Midbrain (tissue), 1 donor: Measurements from ENCODE around the gene GBP1.
"Not testable (repeated sequence)": the region's sequence is repeated elsewhere in the genome, so short reads cannot be mapped to it uniquely, and the experiment has no call there.

ENCODE experiments used
- DNase-seq: peaks from one replicate; lab custom pipeline; 2025; lab: John Stamatoyannopoulos, UW

Gene GBP1, protein sequence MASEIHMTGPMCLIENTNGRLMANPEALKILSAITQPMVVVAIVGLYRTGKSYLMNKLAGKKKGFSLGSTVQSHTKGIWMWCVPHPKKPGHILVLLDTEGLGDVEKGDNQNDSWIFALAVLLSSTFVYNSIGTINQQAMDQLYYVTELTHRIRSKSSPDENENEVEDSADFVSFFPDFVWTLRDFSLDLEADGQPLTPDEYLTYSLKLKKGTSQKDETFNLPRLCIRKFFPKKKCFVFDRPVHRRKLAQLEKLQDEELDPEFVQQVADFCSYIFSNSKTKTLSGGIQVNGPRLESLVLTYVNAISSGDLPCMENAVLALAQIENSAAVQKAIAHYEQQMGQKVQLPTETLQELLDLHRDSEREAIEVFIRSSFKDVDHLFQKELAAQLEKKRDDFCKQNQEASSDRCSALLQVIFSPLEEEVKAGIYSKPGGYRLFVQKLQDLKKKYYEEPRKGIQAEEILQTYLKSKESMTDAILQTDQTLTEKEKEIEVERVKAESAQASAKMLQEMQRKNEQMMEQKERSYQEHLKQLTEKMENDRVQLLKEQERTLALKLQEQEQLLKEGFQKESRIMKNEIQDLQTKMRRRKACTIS

GRCh38 chr1:89065079-89065868 lies at the start of gene GBP1:
TSS of gene GBP1 (minus strand) at chr1:89065208. CDS start at chr1:89063234, 1,974 bp downstream.
- DNase-seq: peak; percentile 4

DNA sequence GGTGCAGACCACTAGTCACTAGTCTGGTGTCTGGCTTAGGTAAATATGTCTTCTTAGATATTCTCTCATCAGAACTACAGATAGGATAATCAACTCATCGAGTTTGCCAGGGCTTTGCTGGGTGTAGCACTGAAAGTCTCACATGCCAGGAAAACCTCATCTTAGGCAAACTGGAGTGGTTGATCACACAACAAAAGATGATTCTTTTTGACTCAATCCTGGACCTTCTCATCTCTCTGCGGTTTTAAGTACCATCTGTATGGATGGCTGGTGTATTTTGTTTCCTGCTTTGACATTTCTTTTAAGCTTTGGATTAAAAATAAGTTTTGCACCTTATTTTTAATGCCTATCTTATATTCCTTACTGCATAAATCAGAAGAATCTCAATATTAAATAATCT lies 49.7 kb upstream of the GBP1 start:
- DNase-seq: no peak

DNA sequence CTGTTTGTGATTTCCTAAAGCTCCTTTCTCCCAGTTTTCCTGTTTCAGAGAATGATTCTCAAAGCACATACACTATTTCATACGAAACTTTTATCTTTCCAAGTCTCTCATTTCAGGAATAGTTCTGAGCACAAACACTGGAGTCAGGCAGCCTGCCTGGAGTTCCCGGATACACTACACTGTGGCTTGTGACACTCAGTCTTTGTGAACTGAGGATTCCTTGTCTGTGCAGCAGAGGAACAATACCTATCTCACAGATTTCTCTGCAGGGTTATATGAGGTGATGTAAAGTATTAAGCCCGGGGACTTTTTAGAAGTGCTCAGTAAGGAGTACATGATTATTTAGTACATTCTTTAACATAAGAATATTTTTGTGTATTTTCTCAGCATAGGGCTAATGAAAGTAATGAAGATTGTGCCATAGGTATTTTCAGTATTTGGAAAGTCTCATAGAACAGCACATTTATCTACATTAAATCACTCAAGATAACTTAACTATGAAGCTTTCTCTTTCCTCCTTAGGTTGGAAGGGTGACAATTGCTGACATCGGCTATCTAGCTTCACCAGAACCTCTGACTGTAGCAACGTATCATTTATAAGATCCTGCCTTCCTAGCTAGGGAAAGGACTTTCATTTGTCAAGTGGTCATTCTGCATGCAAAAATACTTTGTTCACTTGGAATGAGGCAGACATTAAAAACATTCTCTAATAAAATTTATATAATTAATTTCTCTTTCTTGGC lies 48.0 kb upstream of the GBP1 start:
- DNase-seq: no peak

DNA sequence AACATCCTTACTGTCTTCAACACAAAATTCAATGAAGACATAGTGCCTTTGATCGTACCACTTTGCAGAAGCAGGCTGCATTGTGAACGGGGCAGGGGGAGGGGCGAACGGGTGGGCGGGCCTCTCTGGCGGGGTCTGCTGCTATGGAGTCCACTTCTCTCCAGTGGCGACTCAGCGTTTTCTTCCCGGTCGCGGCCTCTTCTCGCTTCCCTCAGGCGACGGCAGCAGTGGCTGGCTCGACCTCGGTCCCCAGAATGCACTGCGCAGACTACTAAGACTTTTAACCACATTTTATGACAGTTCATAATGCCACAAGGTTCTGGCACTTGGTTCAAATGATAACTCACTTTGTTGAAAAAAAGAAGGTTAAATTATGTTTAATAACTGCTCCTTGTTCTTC lies 39.7 kb upstream of the GBP1 start:
- no peak for DNase-seq

- no peak for DNase-seq
These were observed 39.1 kb upstream of the GBP1 start for GRCh38 chr1:89104147-89104546.

DNA sequence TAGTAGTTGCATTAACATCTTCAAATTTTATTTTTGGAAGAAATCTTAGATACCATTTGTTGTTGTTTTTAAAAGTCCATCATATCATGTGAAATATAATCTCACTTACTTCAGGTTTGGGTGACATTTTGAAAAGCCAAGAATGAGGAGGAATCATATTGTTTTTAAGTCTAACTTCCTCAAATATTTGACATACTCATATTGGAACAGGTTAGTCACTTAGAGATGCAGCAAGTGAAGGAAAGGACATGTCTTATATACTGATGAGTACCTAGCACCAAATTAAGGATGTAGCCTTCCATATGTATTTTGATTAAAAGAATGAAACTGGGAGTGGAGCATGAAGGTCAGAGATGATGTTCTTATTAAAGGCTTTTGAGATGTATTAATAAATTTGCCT lies 37.0 kb upstream of the GBP1 start:
- no peak for DNase-seq

DNA sequence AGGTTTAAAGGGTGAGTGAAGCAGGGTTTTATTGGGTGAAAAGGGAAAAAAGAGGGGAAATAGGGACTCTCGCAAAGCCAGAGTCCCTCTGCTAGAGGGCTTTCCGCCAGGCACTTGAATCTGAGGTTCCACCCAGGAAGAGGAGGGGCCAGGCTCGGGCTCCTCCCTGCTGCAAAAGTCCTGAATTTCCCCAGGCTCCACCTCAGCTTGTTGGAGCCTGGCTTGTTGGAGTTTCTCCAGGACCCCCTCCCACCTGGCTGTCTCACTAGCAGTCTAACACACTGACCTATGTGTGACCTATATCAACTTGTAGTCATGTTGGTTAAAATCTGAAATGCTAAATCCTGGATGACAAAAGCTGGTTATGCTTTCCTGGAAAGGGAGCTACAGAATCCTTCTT lies 35.4 kb upstream of the GBP1 start:
- DNase-seq: no peak

DNA sequence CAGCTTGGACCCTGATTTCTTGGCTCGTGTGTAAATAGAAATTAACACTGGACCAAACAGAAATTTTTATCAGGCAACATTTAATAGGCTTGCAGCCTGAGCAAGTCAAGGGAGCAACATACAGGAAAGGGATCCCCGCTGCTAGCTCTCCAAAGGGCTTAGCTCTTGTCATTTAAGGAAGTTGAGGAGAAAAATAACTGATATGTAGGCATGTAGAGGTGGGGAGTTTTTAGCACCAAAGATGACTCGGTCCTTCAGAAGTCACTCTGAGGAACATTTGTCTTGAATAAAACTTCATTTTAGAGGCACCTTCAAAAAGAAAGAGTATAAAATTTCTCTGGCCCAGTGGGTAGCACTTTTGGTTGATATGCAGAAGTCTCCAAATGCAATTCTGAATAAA lies 33.8 kb upstream of the GBP1 start:
- DNase-seq: no peak

GRCh38 chr1:89095737-89096136 lies 30.7 kb upstream of the GBP1 start:
- DNase-seq: no peak

- no peak for DNase-seq
These were observed 25.0 kb upstream of the GBP1 start for GRCh38 chr1:89089962-89090361.

- DNase-seq: no peak
These were observed 23.6 kb upstream of the GBP1 start for GRCh38 chr1:89088572-89088971.

GRCh38 chr1:89087241-89087640 lies 22.2 kb upstream of the GBP1 start:
- DNase-seq: no peak

DNA sequence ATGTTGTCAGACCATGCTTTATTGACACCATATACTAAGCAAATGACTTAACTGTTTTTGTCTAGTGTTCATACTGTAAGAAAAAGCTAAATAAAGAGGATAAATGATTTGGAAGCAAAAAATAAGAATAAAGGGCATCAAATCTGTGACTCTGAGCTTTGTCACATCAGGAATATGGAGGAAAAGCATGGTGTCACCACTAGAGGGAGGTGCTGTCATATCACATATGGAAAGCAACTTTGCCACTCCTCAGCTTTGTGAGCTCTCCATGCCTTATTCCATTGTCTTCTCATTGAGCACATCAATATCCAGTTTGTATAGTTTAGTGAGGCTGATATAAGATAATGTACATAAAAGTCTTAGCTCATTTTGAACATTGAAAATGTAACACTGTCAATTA lies 20.8 kb upstream of the GBP1 start:
- DNase-seq: no peak

DNA sequence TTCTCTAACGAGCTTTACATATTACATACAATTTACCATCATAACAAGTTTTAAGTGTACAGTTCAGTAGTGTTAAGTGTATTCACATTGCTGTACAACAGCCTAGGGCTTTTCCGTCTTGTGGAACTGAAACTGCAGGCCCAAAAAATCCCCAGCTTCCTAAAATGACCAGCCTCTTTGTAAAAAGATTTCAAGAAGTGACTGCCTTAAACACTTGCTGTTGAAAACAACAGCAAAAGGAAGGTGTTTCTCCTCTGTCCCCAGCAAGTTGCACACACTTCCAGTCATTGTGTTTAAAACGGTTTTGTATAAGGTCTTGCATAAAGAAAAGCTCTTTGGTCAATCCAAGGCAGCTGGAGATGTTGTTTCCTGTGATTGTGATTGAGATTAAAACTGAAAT lies 16.0 kb upstream of the GBP1 start:
- DNase-seq: peak; percentile 4

- not testable (repeated sequence) for DNase-seq
These were observed 15.1 kb upstream of the GBP1 start for GRCh38 chr1:89080068-89080467.

GRCh38 chr1:89072466-89073065 lies 7.6 kb upstream of the GBP1 start:
- not testable (repeated sequence) for DNase-seq

GRCh38 chr1:89070509-89070908 lies 5.5 kb upstream of the GBP1 start:
- DNase-seq: no peak

- DNase-seq: no peak
These were observed 4.9 kb upstream of the GBP1 start for GRCh38 chr1:89069951-89070350.

GRCh38 chr1:89068291-89068690 lies 3.3 kb upstream of the GBP1 start:
- DNase-seq: no peak

- no peak for DNase-seq
These were observed 376 bp downstream of the GBP1 start for GRCh38 chr1:89064632-89065031.

- no peak for DNase-seq
These were observed 1.9 kb downstream of the GBP1 start for GRCh38 chr1:89063094-89063493.

- DNase-seq: no peak
These were observed 4.9 kb downstream of the GBP1 start for GRCh38 chr1:89060091-89060490.
